Naive thymus-derived CD4-positive, alpha-beta T cell (primary cell): ENCODE measurements around the gene RNF17. TPM values are rescaled to one million over a fixed set of nuclear protein-coding genes. Genes with fewer than 3 reads are reported as not detected.

Experiments
- ATAC-seq: fragments of 150-1000 bp; cut with Tn5 transposase; 2 replicates; pipeline ENCODE4 v1.10.0; 2021; ENCODE audit warnings: mild to moderate bottlenecking, moderate library complexity
- CTCF ChIA-PET: fragments of 350-600 bp; sonication (Branson Sonifier 250); formaldehyde crosslinking; loops from one replicate; lab custom pipeline; 2021; ENCODE audit warnings: antibody characterized with exemption; lab: Charles Lee
- POLR2A ChIA-PET: fragments of 350-600 bp; sonication (Branson Sonifier 250); formaldehyde crosslinking; loops from one replicate; lab custom pipeline; 2021; ENCODE audit warnings: antibody characterized with exemption, inconsistent platforms; lab: Charles Lee
- DNase-seq, 9 donors: peaks; one replicate each; pipeline versions ENCODE4 v3.0.0 to v3.0.0-alpha.2; 2020 to 2022; ENCODE audit warnings: mixed read lengths in 1 of 9
- H3K27ac ChIP-seq: one replicate; pipeline ENCODE4 v1.7.0; 2013; ENCODE audit warnings: mild to moderate bottlenecking, low read depth, low read length, moderate library complexity
- H3K27me3 ChIP-seq, 2 donors: one replicate each; pipeline ENCODE4 v1.7.0; 2013; ENCODE audit warnings: low read length in 2 of 2, mild to moderate bottlenecking in 2 of 2, moderate library complexity in 2 of 2; ENCODE audit not compliant: control insufficient read depth in 2 of 2, insufficient read depth in 2 of 2
- H3K36me3 ChIP-seq, 3 experiments: 1 replicate in 2 of 3; 2 replicates in 1 of 3; pipeline ENCODE4 v1.7.0; 2013; ENCODE audit warnings: low read length in 3 of 3, mild to moderate bottlenecking in 3 of 3, moderate library complexity in 1 of 3; ENCODE audit not compliant: insufficient read depth in 3 of 3, control insufficient read depth in 2 of 3
- H3K4me1 ChIP-seq, 2 donors: one replicate each; pipeline ENCODE4 v1.7.0; 2013; ENCODE audit warnings: low read length in 2 of 2, mild to moderate bottlenecking in 2 of 2, moderate library complexity in 1 of 2; ENCODE audit not compliant: control insufficient read depth in 2 of 2, insufficient read depth in 2 of 2
- H3K4me3 ChIP-seq: 2 replicates; pipeline ENCODE4 v1.7.0; 2013; ENCODE audit warnings: mild to moderate bottlenecking, low read length
- H3K9me3 ChIP-seq, 3 experiments: 1 replicate in 2 of 3; 2 replicates in 1 of 3; pipeline ENCODE4 v1.7.0; 2013; ENCODE audit warnings: low read length in 3 of 3; ENCODE audit not compliant: control insufficient read depth in 2 of 3
- H3K27ac Mint-ChIP-seq, 9 donors: one replicate each; pipeline ENCODE4 v1.8.0; 2020 to 2022; ENCODE audit warnings: mixed read lengths in 9 of 9, mild to moderate bottlenecking in 8 of 9, moderate library complexity in 5 of 9, inconsistent platforms in 2 of 9
- H3K27me3 Mint-ChIP-seq, 5 donors: one replicate each; pipeline ENCODE4 v1.8.0; 2021 to 2022; ENCODE audit warnings: mixed read lengths in 5 of 5, mild to moderate bottlenecking in 1 of 5
- H3K36me3 Mint-ChIP-seq, 5 donors: one replicate each; pipeline ENCODE4 v1.8.0; 2020 to 2022; ENCODE audit warnings: mixed read lengths in 5 of 5, mild to moderate bottlenecking in 3 of 5, inconsistent platforms in 1 of 5
- H3K4me1 Mint-ChIP-seq, 7 donors: one replicate each; pipeline ENCODE4 v1.8.0; 2020 to 2022; ENCODE audit warnings: mixed read lengths in 7 of 7, mild to moderate bottlenecking in 3 of 7, inconsistent platforms in 1 of 7
- H3K4me3 Mint-ChIP-seq, 10 donors: one replicate each; pipeline ENCODE4 v1.8.0; 2020 to 2022; ENCODE audit warnings: mild to moderate bottlenecking in 10 of 10, mixed read lengths in 10 of 10, moderate library complexity in 6 of 10, inconsistent platforms in 2 of 10
- H3K9me3 Mint-ChIP-seq, 11 donors: one replicate each; pipeline ENCODE4 v1.8.0; 2020 to 2022; ENCODE audit warnings: mixed read lengths in 11 of 11, mild to moderate bottlenecking in 4 of 11, inconsistent platforms in 1 of 11, moderate library complexity in 1 of 11
- intact Hi-C, 2 donors: fragments of 100-400 bp; cut with micrococcal nuclease; formaldehyde crosslinking; loops; one replicate each; pipeline ENCODE4 v1.15.1; 2023
- polyA plus RNA-seq, 2 donors: library from polyadenylated mRNA; unstranded; fragments of 300-500 nt; fragmentation: Illumina TruSeq; gene quantifications; one replicate each; pipeline ENCODE4 v1.2.3, GENCODE V29; 2021
- total RNA-seq, 6 experiments: library from RNA in 5 of 6; stranded (reverse) in 5 of 6; gene quantifications; 1 replicate in 5 of 6; 2 replicates in 1 of 6; pipeline ENCODE4 v1.2.3 and lab custom pipeline; 2021 to 2026

The RNF17 gene
- total and polyA plus RNA-seq, 7 experiments from 2014 or later: 0.24 to 1.1 (median 0.53) TPM; not detected in 3

- ChIA-PET POLR2A (no interaction called here), CTCF (no interaction called here)
- Mint-ChIP-seq H3K4me1 (peaks cover 0 to 10% (median 0%) of the 10 kb centered on the region in 7 donors), H3K36me3 (peaks cover 0 to 2% (median 0%) of the 10 kb centered on the region in 5 donors), H3K4me3 (no peak overlapping the region), H3K27ac (no peak overlapping the region), H3K27me3 (peaks cover 5 to 31% (median 8%) of the 10 kb centered on the region in 5 donors), H3K9me3 (peaks cover 0 to 1% (median 0%) of the 10 kb centered on the region in 11 donors)
- no peak for DNase-seq
- H3K4me3 ChIP-seq: no peak overlapping the region
- no peaks in the 10 kb centered on the region for H3K27me3 ChIP-seq
- no peaks in the 10 kb centered on the region for H3K4me1 ChIP-seq
- no peak overlapping the region for H3K27ac ChIP-seq
- ATAC-seq: no peak
- intact Hi-C loops: no loop called here
- no peaks in the 10 kb centered on the region for H3K36me3 ChIP-seq
- no peaks in the 10 kb centered on the region for H3K9me3 ChIP-seq
Measured at GRCh38 chr13:24863748-24864540, 100.0 kb downstream of the RNF17 start.

- Mint-ChIP-seq H3K27ac (no peak overlapping the region), H3K27me3 (peaks cover 6 to 32% (median 8%) of the 10 kb centered on the region in 5 donors), H3K36me3 (peaks cover 0 to 3% (median 0%) of the 10 kb centered on the region in 5 donors), H3K4me3 (no peak overlapping the region), H3K4me1 (peaks cover 0 to 10% (median 0%) of the 10 kb centered on the region in 7 donors), H3K9me3 (peaks cover 0 to 1% (median 0%) of the 10 kb centered on the region in 11 donors)
- intact Hi-C loops: no loop called here
- POLR2A ChIA-PET: no interaction called here
- DNase-seq: no peak
- Histone ChIP-seq H3K36me3 (no peaks in the 10 kb centered on the region), H3K4me1 (no peaks in the 10 kb centered on the region), H3K4me3 (no peak overlapping the region), H3K9me3 (no peaks in the 10 kb centered on the region), H3K27ac (no peak overlapping the region), H3K27me3 (no peaks in the 10 kb centered on the region)
- ATAC-seq: no peak
- CTCF ChIA-PET: interaction anchor here (0.6 kb wide), 1 partner anchor 15 kb away, joined by 3 read pairs; no protein-coding TSS in a partner anchor
Measured at GRCh38 chr13:24864579-24864978, 100.6 kb downstream of the RNF17 start.

GRCh38 chr13:24865163-24865953, 101.4 kb downstream of the RNF17 start:
- CTCF ChIA-PET: interaction anchor here (0.6 kb wide), 1 partner anchor 16 kb away, joined by 3 read pairs; no protein-coding TSS in a partner anchor
- Mint-ChIP-seq H3K27me3 (peaks cover 10 to 32% (median 11%) of the 10 kb centered on the region in 5 donors), H3K4me1 (peaks cover 0 to 10% (median 0%) of the 10 kb centered on the region in 7 donors), H3K27ac (no peak overlapping the region), H3K4me3 (no peak overlapping the region), H3K36me3 (peaks cover 0 to 3% (median 0%) of the 10 kb centered on the region in 5 donors), H3K9me3 (peaks cover 0 to 1% (median 0%) of the 10 kb centered on the region in 11 donors)
- H3K4me3 ChIP-seq: no peak overlapping the region
- intact Hi-C loops: loop anchor here in 1 of 2 donors (1.0 to 5.0 kb wide), 2 partner anchors 102 to 132 kb away; no protein-coding TSS in a partner anchor
- no peaks in the 10 kb centered on the region for H3K4me1 ChIP-seq
- no peaks in the 10 kb centered on the region for H3K27me3 ChIP-seq
- DNase-seq (no peak), ATAC-seq (no peak)
- no peaks in the 10 kb centered on the region for H3K36me3 ChIP-seq
- POLR2A ChIA-PET: no interaction called here
- no peaks in the 10 kb centered on the region for H3K9me3 ChIP-seq
- H3K27ac ChIP-seq: no peak overlapping the region

- no peak overlapping the region for H3K4me3 Mint-ChIP-seq
- H3K27ac Mint-ChIP-seq: no peak overlapping the region
- H3K27ac ChIP-seq: no peak overlapping the region
- peaks cover 0 to 10% (median 0%) of the 10 kb centered on the region in 7 donors for H3K4me1 Mint-ChIP-seq
- H3K36me3 ChIP-seq: no peaks in the 10 kb centered on the region
- no peak for ATAC-seq
- H3K9me3 ChIP-seq: no peaks in the 10 kb centered on the region
- peaks cover 16 to 33% (median 20%) of the 10 kb centered on the region in 5 donors for H3K27me3 Mint-ChIP-seq
- H3K9me3 Mint-ChIP-seq: peaks cover 0 to 1% (median 0%) of the 10 kb centered on the region in 11 donors
- intact Hi-C loops: loop anchor here in 1 of 2 donors (5.0 kb wide), 1 partner anchor 101 kb away; no protein-coding TSS in a partner anchor
- H3K27me3 ChIP-seq: no peaks in the 10 kb centered on the region
- DNase-seq: no peak
- no peaks in the 10 kb centered on the region for H3K4me1 ChIP-seq
- POLR2A ChIA-PET: no interaction called here
- peaks cover 0 to 3% (median 0%) of the 10 kb centered on the region in 5 donors for H3K36me3 Mint-ChIP-seq
- CTCF ChIA-PET: no interaction called here
- no peak overlapping the region for H3K4me3 ChIP-seq
Measured at GRCh38 chr13:24866488-24866887, 102.5 kb downstream of the RNF17 start.

- no peaks in the 10 kb centered on the region for H3K27me3 ChIP-seq
- H3K9me3 ChIP-seq: no peaks in the 10 kb centered on the region
- H3K36me3 ChIP-seq: no peaks in the 10 kb centered on the region
- no peak for DNase-seq
- Mint-ChIP-seq H3K4me3 (no peak overlapping the region), H3K27ac (no peak overlapping the region), H3K27me3 (peaks cover 26 to 36% (median 30%) of the 10 kb centered on the region in 5 donors), H3K9me3 (no peaks in the 10 kb centered on the region), H3K36me3 (peaks cover 0 to 3% (median 0%) of the 10 kb centered on the region in 5 donors), H3K4me1 (peaks cover 0 to 10% (median 0%) of the 10 kb centered on the region in 7 donors)
- H3K27ac ChIP-seq: no peak overlapping the region
- POLR2A ChIA-PET: no interaction called here
- CTCF ChIA-PET: no interaction called here
- no peak overlapping the region for H3K4me3 ChIP-seq
- intact Hi-C loops: loop anchor here in 1 of 2 donors (5.0 kb wide), 1 partner anchor 98 kb away; no protein-coding TSS in a partner anchor
- ATAC-seq: no peak
- no peaks in the 10 kb centered on the region for H3K4me1 ChIP-seq
Measured at GRCh38 chr13:24868874-24869273, 104.9 kb downstream of the RNF17 start.

GRCh38 chr13:24870380-24870760, 106.4 kb downstream of the RNF17 start:
- POLR2A ChIA-PET: no interaction called here
- H3K27me3 Mint-ChIP-seq: peaks cover 30 to 46% (median 36%) of the 10 kb centered on the region in 5 donors
- intact Hi-C loops: no loop called here
- CTCF ChIA-PET: no interaction called here
- ATAC-seq: no peak
- Histone ChIP-seq H3K4me3 (no peak overlapping the region), H3K27ac (no peak overlapping the region), H3K9me3 (no peaks in the 10 kb centered on the region), H3K27me3 (no peaks in the 10 kb centered on the region), H3K4me1 (no peaks in the 10 kb centered on the region), H3K36me3 (no peaks in the 10 kb centered on the region)
- H3K4me3 Mint-ChIP-seq: no peak overlapping the region
- no peak overlapping the region for H3K27ac Mint-ChIP-seq
- peaks cover 0 to 3% (median 0%) of the 10 kb centered on the region in 5 donors for H3K36me3 Mint-ChIP-seq
- peaks cover 0 to 2% (median 0%) of the 10 kb centered on the region in 11 donors for H3K9me3 Mint-ChIP-seq
- peaks cover 0 to 5% (median 0%) of the 10 kb centered on the region in 7 donors for H3K4me1 Mint-ChIP-seq
- DNase-seq: no peak
